Glomerular visceral epithelial cell (primary cell): ENCODE data around the gene ASTN1.

Experiments
- DNase-seq: peaks from one replicate; pipeline ENCODE4 v3.0.0-alpha.2; 2016; ENCODE audit errors: extremely low spot score

Gene ASTN1

DNA sequence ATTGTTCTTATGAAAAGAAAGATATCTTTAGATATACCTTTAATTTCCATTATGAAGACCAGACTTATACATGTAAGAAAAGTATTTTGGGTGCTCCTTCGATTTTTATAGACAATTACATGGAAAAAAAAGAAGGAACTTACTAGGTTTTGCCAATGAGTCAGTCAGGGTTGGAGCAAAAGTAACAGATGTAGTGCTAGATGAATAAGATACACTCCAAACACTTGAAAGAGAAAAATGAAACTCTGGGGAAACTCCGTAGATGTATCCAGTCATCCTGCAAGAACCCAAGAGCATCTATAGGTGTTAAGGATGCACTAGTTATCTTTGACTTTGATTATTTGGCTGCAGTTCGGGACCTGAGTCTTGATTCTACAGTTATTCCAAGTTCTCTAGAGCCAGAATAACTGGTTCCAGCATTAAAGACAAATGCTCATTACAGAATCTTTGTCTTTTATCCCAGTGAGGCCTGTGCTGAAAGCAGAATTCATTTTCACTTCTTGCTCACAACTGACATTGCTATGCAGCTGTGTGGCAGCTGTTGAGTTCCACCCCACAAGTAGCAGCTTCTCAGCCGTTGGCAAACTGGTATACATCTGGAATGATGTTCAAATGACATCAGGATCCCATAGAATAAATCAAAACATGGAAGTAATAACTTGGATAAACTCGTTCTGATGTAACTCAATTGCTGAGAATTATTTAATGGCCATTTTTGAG is 326.1 kb downstream of the ASTN1 start:
- DNase-seq, result no peak

DNA sequence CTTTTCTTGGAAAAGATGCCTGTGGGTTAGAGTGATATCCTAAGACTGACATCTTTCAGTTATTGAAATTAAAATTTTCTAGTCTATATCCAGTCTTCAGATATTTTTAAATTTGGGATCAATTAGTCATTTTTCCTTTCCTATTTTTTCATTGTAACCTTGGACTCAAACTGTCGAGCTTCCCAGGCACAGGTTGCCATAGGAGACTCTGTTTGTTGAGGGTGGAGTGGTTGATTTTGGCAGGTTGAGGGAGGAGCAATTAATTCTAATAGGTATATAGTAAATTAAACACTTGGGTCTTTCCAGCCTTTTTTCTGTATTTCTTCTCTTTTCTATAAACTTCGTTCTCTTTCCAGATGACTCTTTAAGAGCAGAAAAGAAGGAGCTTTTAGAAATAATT is 326.8 kb downstream of the ASTN1 start:
- no peak for DNase-seq

DNA sequence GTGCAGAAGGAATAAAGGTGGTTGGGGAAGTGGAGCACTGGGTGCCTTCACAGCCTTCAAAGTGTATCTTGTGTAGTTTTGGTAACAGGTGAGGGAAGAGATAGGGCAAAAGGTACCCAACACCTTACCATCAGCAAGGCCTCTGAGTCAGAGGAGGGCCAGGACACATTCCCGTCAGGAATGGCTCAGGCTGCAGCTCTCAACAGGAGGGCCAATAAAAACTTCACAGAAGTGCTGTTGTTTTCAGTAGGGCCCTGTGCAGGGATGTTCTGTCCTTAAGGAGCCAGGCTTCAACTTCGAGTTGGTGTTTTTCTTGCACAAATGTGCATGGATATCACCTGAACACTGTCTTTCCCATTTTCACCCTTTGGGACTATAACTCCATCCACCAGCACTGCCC is 333.4 kb downstream of the ASTN1 start:
- DNase-seq, result no peak

DNA sequence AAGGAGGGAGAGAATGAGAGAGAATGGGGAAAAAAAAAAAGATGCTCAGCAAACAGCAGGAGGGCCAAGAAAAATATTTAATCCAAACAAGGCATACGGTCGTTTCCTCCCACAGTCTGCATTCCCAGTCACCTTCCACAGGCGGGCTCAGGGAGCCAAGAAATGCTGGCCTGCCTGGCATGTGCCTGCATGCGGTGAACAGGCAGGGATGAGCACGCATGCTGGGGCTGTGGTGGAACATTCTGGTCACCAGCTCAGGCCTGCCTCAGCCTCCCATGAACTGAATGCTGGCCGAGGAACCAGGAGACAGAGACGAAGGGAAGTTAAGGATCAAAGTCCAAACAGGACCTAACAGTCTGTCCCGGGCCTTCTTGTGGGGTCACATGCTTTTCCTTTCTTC is 335.3 kb downstream of the ASTN1 start:
- no peak for DNase-seq

DNA sequence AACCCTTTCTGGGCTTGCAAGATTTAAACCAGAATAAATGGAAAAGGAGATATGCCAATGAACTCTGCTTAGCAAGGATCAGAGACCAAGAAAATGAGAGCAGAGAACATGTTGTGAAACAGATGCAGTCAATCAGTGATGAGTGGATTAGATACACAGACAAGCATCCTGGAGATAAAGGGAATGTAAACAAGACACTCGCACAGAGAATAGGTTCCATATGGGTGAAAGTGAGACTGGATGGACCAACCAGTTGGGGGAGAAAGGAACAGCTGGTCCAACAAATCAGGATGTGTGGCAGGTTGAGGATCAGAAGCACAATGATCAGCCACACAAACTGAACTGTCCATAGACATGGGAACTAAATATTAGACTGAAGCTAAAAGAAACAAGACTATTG is 338.2 kb downstream of the ASTN1 start:
- no peak for DNase-seq

DNA sequence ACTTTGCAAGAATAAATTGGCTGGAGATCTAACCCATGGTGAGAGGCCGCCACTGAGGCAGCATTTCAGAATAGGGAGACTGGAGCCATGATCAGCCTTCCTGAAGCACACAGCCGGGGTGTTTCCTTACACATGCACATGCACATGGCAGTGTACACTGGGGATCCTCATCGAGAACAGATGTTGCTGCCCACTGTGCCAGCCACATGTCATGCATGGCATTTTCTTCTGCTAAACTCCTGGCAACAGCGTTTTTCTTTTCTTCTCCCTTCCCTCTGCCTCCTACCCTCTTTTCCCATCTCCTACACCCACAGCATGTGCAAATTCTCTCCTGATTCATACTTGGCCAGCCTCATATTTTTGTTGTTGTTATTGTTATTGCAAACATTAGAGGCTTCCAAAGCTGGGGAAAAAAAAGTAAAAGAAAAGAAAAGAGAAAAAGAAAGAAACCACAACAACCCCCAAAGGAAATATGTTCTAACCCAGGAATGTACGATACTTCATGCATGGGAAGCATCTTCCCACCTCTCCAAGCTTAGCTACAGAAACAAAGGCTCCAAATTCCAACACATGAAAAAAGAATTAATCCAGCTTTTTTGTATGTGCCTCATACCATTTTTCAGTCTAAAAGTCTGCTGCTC is 344.0 kb downstream of the ASTN1 start:
- no peak for DNase-seq

DNA sequence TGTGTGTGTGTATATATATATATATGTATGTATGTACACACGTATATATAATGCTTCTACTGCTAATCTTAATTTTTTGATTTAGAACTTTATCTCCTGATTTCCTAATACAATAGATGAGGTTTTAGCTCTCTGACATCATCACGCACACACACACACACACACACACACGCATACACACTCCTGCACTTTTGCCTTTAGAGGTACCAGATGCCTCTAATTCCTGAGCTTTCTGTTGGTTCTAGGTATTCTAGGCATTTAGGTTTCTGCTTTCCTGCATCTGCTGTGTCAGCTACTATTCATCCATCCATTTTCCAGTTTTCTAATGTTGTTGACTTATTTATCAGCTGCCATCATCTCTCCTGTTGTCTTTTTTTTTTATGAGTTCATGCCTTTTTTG is 348.3 kb downstream of the ASTN1 start:
- DNase-seq, result no peak

DNA sequence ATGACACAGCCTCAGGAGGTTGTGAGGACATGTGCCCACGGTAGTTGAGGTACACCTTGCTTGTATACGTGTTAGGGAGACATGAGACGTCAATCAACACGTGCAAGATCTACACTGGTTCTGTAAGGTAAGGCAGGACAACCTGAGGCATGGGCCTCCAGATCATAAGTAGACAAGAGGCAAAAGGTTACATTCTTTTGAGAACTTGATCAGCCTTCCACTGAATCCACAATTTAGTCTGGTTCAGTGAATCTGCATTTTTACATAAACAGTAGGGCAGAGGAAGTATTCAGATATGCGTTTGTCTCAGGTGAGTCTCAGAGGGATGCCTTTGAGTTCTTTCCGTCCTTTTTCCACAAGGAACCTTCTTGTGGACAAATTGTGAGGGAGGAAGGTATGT is 348.9 kb downstream of the ASTN1 start:
- DNase-seq, result no peak

DNA sequence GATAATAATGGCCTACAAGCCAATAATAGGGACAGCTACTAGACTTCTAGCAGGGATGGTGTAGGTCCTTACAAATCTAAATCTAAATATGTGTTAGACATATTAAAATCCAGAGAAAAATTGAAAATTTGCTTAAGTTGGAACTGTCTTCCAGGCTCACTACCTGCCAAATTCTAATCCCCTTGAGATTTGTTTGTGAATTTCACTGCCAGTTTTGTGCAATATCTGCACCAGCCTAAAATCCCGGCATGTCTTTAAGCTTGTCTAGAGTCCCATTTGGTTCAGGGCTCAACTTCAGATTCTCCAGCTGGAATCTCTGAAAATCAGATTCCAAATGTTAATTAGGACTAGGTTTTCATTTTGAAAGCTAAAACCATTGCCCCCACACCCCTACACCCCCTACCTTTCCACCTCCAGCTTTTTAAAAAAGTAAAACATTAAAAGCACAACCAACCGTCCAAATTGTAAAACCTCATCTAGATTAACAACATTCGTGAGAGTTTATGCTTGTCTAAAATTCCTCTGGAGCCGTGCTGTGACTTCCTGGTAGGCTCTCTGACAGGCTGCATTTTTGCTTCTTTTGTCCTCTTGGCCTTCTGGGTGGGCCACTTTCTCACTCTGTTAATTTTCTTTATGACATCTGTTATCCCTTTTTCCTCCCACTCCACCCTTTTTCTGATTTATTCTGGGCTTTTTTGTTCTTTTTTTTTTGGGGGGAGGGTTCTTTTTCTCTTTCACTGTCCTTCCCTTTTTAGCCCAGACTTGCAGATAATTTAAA is 352.8 kb downstream of the ASTN1 start:
- DNase-seq, result no peak

DNA sequence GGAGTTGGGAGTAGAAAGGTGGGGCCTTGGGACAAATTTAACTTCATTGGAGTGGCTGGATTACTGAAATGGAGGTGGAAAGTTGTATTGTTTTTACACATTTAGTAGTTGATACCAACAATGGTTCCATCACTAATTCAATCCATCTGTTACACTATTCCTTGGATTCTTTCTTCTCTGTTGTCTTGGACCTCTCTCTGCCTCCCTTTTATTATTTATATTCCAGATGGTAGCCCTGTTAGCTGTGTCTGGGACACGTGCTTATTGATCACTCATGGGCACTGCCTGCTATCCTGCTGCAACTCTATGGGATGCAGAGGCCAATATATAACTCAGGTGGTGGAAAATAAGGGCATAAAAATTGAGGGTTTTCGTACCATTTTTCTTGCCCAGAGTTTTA is 355.2 kb downstream of the ASTN1 start:
- DNase-seq, result no peak
